NCI-H1417 treated with DMSO at 0.1 percent for 48 hours (cell line): ENCODE measurements around the gene CLOCK.
"Not testable (repeated sequence)": the region's sequence is repeated elsewhere in the genome, so short reads cannot be mapped to it uniquely, and the experiment has no call there.

Source experiments
- DNase-seq: peaks from one replicate; lab custom pipeline; 2025; lab: John Stamatoyannopoulos, UW

The CLOCK gene

DNA sequence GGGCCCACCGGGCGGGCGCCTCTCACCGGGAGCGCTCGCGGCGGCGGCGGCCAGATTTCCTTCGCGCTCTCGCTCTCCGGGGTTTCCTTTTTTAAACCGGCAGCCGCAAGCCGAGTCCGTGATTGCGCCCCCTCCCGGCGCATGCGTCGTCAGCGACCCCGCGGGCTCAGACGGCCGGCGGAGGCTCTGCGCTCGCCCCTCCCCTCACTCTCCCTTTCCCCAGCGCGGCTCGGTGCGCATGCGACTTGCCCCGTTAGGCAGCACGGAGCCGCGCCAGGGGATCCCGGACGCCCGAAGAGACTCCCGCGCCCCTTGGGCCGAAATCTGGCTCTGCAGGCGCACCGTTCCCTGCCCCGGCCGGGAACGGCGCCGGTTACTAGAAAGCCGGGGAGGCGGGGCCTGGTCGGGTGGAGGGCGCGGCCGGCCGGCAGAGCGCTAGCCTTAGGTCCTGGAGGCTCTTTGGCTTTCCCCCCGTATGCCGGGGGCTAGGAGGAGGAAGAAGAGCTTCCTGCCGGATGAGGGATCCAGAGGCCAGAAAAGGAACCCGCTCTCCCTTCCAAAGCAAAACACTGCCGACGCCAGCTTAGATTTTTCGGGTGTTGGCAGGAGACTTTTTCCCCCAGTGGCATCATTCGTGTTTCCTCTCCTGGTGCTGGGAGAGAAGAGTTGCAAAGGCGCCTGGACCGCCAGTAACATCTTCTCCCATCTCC is at the start of gene CLOCK:
CLOCK (minus strand) TSS at position 154 of the 710 bp plus-strand sequence. CDS start 64,124 bp downstream, outside the sequence.
- no peak for DNase-seq

GRCh38 chr4:55592014-55592413 is 45.3 kb upstream of the CLOCK start, which contains the start of gene PDCL2:
TSS of gene PDCL2 (minus strand) at chr4:55592245. CDS start at chr4:55592109, 136 bp downstream.
- no peak for DNase-seq

DNA sequence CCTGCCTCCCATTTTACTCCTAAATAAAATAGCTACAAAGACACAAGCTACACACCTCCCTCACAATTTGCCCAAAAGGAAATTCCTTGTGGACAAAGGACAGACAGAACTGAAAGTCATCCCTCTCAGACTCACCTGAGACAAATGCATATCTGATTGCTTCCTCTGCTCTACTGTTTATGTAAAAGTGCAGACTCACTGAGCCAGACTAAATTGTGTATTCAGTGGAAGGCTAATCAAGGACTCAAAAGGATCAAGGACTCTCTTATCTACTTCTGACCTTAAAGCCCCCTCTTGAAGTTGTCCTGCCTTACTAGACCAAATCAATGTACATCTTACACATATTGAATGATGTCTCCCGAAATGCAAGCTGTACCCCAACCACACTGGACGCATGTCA is 41.5 kb upstream of the CLOCK start:
- no peak for DNase-seq

- not testable (repeated sequence) for DNase-seq
Measured at GRCh38 chr4:55582773-55583172, 36.1 kb upstream of the CLOCK start.

DNA sequence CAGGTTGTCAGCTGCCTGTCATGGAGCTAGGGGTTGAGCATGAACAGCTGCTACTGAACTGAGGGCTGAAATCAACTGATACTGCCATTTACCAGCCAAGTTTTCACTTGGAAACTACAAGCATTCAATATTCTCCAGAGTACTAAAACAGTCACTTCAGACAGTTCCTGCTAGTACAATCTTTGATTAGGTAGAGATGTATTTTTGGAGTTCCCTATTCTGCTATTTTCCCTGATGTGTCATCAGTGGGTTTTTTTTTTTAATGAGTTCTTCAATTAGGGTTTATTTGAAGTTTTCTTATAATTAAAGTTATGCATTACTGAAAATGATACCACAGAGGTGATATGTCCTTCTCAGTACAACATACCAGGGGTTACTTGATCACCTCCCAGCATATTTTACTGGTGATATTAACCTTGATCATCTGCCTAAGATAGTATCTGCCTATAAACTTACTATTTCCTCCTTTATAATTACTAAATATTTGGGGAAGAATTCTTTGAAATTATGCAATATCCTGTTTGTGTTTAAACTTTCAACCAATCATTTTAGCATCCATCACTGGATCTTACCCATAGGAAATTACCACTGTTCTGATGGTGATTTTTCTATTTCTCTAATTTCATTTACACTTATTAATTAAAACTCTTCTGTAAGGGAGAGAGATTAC is 31.8 kb upstream of the CLOCK start:
- no peak for DNase-seq

GRCh38 chr4:55575513-55575912 is 28.8 kb upstream of the CLOCK start:
- no peak for DNase-seq

- DNase-seq: no peak
Measured at GRCh38 chr4:55574252-55574651, 27.5 kb upstream of the CLOCK start.

GRCh38 chr4:55571806-55572205 is 25.1 kb upstream of the CLOCK start:
- DNase-seq: no peak

DNA sequence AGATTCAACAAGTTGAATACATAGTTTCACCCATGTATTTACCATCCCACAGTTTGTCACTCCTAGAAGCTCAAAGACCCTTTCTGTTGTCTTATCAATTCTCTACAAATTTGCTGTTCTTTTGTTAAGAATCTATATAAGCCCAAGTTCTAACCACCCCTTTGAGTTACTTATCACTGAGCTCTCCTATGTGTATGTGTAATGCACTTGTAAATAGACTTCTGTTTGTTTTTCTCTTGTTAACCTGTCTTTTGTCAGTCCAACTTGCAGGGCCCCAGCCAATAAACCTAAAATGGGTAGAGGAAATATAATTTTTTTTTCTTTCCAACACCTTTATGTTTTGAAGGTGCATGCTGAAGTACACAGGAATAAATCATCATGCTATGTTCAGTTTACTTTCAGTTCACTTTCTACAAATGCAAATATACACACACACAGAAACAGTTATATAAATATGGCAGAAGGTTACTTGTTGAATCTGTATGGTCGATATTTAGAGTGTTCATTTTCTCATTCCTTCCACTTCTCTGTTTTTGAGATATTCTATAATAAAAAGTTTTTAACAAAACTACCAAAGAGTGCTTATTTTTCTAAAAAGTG is 22.3 kb upstream of the CLOCK start:
- no peak for DNase-seq

DNA sequence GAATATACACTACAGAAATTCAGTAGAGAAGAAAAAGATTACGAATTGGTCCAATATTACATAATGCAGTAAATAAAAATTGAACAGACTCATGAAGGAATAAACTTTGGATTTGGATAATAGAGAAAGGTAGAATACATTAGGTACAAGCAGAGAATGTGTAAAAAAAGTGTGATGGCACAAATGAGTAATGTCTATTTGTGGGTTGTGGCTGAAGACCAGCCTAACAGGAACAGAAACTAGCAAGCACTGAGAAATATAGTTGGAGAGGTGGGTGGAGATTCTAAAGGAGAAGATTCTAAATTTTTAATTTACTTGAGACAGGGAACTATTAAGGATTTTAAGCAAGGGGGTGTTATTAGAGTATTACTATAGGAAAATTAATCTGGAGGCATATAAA is 15.2 kb upstream of the CLOCK start:
- no peak for DNase-seq

GRCh38 chr4:55560096-55560495 is 13.4 kb upstream of the CLOCK start:
- no peak for DNase-seq

DNA sequence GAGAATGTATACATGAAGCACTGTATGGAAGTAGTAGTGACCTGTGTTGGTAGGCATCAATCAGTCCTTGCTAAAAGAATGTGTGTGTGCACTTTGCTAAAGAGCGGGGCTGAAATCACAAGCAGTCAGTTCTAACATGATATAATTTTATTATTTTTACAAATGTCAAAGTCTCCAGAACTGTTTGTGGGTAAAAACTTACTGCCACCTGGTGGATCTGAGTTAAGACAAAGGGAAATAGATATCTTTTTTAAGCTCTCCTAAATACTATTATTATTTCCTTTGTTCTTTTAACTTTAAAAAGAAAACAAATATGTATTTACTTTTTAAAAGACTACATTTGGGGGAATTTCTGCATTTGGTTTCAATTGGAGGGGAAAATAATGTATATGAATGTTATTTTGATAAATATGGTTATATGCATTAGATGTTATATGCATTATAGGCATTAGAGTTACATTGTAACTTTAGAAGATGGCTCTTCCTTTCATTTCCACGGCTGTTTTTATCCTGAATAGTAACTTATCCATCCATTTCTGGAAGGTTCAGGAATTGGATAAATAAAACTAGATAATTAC is 7.8 kb upstream of the CLOCK start:
- DNase-seq: no peak

GRCh38 chr4:55553441-55554201 is 6.9 kb upstream of the CLOCK start:
- DNase-seq: no peak

GRCh38 chr4:55551964-55552363 is 5.3 kb upstream of the CLOCK start:
- not testable (repeated sequence) for DNase-seq

DNA sequence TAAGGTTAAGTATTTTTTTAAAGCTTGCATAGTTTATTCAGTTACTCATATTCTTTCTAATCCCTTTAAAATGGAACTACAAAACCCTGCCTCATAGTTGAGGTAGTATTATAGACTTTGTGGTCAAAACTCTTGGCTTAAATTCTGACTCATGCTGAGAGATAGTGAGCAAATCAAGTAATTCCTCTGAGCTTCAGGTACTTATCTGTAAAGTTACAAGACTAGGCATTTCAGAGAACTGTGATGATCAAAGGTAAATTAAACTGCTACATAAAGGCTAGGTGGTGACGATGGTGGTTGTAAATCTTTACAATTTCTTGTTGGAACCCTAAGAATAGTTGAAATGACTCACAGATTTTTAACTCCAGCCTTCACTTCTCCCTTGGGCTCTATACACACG is 3.2 kb upstream of the CLOCK start:
- no peak for DNase-seq

GRCh38 chr4:55547918-55548317 is 1.2 kb upstream of the CLOCK start:
- no peak for DNase-seq

DNA sequence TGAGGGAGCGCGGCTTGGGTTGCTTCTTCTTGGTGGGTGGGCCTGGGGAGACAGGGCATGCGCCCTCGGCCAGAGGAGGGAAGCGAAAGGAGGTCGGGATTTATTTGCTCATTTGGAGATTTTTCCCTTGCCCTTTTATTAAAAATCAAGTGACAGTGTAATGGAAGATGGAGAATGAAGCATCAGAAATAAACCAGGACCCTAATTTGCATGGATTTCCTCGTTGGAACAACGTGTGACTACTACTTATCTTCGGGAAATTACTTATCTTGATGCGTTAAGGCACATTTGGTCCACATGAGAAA is 709 bp upstream of the CLOCK start:
- no peak for DNase-seq

DNA sequence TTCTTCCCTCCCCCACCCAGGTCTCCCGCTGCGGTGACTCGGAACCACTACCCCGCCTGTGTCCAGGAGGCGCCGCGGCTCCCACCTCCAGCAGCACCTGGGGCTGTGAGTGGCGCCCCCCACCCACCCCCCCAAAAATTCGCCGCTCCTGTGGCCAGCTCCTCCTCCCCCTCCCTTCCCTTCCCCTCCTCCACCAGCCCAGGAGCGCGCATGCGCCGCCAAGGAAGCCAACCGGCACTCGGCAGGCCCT is 278 bp downstream of the CLOCK start:
- DNase-seq: peak; percentile 33

GRCh38 chr4:55545641-55546505 is 836 bp downstream of the CLOCK start:
- DNase-seq: peak; percentile 21

DNA sequence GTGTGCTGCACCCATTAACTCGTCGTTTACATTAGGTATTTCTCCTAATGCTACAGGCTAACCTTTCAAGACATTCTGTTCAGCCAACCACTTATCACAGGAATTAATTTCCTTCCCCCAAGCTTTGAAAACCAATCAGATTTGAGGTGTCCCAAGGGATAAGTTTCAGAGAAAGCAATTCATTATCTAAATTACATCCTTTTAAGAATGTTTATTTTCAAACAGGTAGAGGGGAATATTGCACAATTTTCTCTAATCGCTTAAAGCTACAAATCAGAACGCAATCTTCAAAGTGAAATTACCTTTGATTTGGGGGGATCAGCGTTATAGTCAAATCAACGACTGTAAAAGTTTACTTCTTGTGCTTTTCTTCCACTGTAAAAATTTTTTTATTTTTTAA is 1.6 kb downstream of the CLOCK start:
- DNase-seq: no peak

DNA sequence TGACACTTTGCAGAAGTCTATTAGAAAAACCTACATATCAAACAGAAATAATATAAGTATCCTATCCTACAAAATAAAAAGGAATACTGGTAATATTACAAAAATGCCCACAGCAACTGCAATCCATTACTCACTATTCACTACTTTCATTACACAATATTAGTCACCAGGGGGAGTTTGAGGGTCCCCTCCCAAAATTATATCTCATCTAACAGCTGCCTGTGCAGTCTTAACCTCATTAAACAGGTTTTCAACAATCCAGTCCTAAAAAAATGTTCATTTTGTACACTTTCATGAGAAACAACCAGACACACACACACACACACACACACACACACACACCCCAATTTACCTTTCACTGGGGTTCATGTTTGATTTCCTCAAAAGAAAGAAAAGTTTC is 2.9 kb downstream of the CLOCK start:
- DNase-seq: no peak

DNA sequence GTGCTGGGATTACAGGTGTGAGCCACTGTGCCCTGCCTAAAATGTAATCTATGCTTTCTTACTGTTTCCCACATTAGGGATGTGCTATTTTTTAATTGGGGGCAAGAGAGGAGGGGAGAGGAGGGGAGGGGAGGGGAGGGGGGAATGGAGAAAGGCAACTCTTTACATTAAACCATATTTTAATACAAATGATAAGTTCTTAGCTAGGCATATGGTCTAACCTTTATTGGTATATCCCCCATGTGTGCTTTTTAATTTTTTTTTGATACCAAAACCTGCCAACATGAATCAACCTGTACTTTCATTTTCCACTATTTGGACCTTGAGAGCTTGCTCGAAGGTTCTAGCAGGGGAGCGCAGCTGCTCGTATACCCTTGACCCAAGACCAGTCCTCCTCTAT is 6.4 kb downstream of the CLOCK start:
- no peak for DNase-seq
